Measurements from ENCODE around the gene KCNIP4. TPM values are rescaled to one million over a fixed set of nuclear protein-coding genes. Genes with fewer than 3 reads are reported as not detected.

KCNIP4 gene
- total and polyA plus RNA-seq, 10 of the 15 experiments (the other 5 are each of a cell fraction or from before 2014, with no cell fraction given), result 0.03 to 0.23 (median 0.13) TPM; not detected in 7

DNA sequence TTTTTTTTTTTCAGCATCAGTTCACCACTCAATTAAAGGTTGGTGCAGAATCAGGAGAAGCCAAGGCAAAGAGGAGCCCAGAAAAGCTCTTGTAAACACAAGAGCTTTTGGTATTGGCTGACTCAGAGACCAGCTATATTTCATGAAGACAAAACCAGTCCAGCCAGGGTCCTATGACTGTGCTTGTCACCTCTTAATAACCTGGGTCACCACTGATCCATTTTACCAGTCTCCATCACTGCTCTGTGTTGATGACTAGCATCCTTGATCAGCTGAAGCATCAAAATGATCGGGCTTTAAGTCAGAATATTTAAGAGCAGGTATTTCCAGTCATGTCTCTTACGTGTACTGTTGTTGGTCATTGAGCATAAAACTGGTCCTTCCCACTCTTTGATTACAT is 1010.4 kb downstream of the KCNIP4 start:
- DNase-seq (ENCODE audit: low read depth, low spot score) (no peak), ATAC-seq (no peak), FAIRE-seq (no peak)
- Histone ChIP-seq H3K36me3 (ENCODE audit: control insufficient read depth in 2 of 2, insufficient read depth in 2 of 2, low read length in 1 of 2) (no peaks in the 10 kb centered on the region), H3K4me1 (ENCODE audit: control insufficient read depth, insufficient read depth, low read length) (no peaks in the 10 kb centered on the region), H3K9ac (ENCODE audit: control insufficient read depth, insufficient read depth, low read length) (no peak overlapping the region), H3K27ac (ENCODE audit: control insufficient read depth, insufficient read depth) (no peak overlapping the region), H3K4me2 (ENCODE audit: control insufficient read depth, insufficient read depth) (no peak overlapping the region), H3K9me3 (replicated peaks; ENCODE audit: control insufficient read depth, insufficient read depth, low read length) (no peaks in the 10 kb centered on the region), H3K79me2 (ENCODE audit: control insufficient read depth, insufficient read depth, low read length) (no peaks in the 10 kb centered on the region), H3K4me3 (no peak overlapping the region), H2AFZ (ENCODE audit: control insufficient read depth, low read depth, low read length) (no peak overlapping the region), H4K20me1 (ENCODE audit: control insufficient read depth, insufficient read depth) (no peaks in the 10 kb centered on the region), H3K27me3 (replicated peaks in 1 of 2; ENCODE audit: control insufficient read depth in 2 of 2, insufficient read depth in 2 of 2, low read length in 1 of 2) (no peaks in the 10 kb centered on the region)
- TF ChIP-seq, protein P1, sequence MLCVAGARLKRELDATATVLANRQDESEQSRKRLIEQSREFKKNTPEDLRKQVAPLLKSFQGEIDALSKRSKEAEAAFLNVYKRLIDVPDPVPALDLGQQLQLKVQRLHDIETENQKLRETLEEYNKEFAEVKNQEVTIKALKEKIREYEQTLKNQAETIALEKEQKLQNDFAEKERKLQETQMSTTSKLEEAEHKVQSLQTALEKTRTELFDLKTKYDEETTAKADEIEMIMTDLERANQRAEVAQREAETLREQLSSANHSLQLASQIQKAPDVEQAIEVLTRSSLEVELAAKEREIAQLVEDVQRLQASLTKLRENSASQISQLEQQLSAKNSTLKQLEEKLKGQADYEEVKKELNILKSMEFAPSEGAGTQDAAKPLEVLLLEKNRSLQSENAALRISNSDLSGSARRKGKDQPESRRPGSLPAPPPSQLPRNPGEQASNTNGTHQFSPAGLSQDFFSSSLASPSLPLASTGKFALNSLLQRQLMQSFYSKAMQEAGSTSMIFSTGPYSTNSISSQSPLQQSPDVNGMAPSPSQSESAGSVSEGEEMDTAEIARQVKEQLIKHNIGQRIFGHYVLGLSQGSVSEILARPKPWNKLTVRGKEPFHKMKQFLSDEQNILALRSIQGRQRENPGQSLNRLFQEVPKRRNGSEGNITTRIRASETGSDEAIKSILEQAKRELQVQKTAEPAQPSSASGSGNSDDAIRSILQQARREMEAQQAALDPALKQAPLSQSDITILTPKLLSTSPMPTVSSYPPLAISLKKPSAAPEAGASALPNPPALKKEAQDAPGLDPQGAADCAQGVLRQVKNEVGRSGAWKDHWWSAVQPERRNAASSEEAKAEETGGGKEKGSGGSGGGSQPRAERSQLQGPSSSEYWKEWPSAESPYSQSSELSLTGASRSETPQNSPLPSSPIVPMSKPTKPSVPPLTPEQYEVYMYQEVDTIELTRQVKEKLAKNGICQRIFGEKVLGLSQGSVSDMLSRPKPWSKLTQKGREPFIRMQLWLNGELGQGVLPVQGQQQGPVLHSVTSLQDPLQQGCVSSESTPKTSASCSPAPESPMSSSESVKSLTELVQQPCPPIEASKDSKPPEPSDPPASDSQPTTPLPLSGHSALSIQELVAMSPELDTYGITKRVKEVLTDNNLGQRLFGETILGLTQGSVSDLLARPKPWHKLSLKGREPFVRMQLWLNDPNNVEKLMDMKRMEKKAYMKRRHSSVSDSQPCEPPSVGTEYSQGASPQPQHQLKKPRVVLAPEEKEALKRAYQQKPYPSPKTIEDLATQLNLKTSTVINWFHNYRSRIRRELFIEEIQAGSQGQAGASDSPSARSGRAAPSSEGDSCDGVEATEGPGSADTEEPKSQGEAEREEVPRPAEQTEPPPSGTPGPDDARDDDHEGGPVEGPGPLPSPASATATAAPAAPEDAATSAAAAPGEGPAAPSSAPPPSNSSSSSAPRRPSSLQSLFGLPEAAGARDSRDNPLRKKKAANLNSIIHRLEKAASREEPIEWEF (IDR thresholded peaks at IDR 0.05; ENCODE audit: insufficient replicate concordance, low read depth, low read length), result no peak
- TF ChIP-seq, protein P2, sequence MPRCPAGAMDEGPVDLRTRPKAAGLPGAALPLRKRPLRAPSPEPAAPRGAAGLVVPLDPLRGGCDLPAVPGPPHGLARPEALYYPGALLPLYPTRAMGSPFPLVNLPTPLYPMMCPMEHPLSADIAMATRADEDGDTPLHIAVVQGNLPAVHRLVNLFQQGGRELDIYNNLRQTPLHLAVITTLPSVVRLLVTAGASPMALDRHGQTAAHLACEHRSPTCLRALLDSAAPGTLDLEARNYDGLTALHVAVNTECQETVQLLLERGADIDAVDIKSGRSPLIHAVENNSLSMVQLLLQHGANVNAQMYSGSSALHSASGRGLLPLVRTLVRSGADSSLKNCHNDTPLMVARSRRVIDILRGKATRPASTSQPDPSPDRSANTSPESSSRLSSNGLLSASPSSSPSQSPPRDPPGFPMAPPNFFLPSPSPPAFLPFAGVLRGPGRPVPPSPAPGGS (IDR thresholded peaks at IDR 0.05; ENCODE audit: borderline replicate concordance, insufficient read depth, low read depth, low read length, poor library complexity, severe bottlenecking), result no peak
- TF ChIP-seq, protein P3, sequence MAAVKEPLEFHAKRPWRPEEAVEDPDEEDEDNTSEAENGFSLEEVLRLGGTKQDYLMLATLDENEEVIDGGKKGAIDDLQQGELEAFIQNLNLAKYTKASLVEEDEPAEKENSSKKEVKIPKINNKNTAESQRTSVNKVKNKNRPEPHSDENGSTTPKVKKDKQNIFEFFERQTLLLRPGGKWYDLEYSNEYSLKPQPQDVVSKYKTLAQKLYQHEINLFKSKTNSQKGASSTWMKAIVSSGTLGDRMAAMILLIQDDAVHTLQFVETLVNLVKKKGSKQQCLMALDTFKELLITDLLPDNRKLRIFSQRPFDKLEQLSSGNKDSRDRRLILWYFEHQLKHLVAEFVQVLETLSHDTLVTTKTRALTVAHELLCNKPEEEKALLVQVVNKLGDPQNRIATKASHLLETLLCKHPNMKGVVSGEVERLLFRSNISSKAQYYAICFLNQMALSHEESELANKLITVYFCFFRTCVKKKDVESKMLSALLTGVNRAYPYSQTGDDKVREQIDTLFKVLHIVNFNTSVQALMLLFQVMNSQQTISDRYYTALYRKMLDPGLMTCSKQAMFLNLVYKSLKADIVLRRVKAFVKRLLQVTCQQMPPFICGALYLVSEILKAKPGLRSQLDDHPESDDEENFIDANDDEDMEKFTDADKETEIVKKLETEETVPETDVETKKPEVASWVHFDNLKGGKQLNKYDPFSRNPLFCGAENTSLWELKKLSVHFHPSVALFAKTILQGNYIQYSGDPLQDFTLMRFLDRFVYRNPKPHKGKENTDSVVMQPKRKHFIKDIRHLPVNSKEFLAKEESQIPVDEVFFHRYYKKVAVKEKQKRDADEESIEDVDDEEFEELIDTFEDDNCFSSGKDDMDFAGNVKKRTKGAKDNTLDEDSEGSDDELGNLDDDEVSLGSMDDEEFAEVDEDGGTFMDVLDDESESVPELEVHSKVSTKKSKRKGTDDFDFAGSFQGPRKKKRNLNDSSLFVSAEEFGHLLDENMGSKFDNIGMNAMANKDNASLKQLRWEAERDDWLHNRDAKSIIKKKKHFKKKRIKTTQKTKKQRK (IDR thresholded peaks at IDR 0.05; ENCODE audit: low read depth, low read length), result no peak
- TF ChIP-seq NBN (IDR thresholded peaks at IDR 0.05) (no peak), EED (IDR thresholded peaks at IDR 0.05; ENCODE audit: low read depth) (no peak), POU2F2 (IDR thresholded peaks at IDR 0.05; ENCODE audit: borderline replicate concordance, low read depth, low read length) (no peak)
- TF ChIP-seq, protein P4, sequence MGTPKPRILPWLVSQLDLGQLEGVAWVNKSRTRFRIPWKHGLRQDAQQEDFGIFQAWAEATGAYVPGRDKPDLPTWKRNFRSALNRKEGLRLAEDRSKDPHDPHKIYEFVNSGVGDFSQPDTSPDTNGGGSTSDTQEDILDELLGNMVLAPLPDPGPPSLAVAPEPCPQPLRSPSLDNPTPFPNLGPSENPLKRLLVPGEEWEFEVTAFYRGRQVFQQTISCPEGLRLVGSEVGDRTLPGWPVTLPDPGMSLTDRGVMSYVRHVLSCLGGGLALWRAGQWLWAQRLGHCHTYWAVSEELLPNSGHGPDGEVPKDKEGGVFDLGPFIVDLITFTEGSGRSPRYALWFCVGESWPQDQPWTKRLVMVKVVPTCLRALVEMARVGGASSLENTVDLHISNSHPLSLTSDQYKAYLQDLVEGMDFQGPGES (IDR thresholded peaks at IDR 0.05), result no peak
- SMC1A ChIA-PET (ENCODE audit: uncharacterized antibody, unreplicated experiment), result interaction anchor here (0.6 to 0.7 kb wide), 2 partner anchors 396 to 487 kb away, joined by 3 to 4 read pairs; no protein-coding TSS in a partner anchor
- in situ Hi-C loops (cut with MboI), result no loop called here
- POLR2A ChIA-PET, result no interaction called here
- intact Hi-C loops (cut with micrococcal nuclease; ENCODE audit: unreplicated experiment), result no loop called here
- CTCF ChIA-PET, result interaction anchor here (0.6 kb wide), 1 partner anchor 30 kb away, joined by 3 read pairs; no protein-coding TSS in a partner anchor
- no TSS peak for BruUV-seq (replicated peaks)
- RAD21 ChIA-PET (ENCODE audit: unreplicated experiment), result no interaction called here
- 9% methylated on average over 2 of the region's 2 CpGs for WGBS (ENCODE audit: insufficient coverage, insufficient replicate concordance, low lambda C conversion rate, missing lambda C conversion rate)

Data from GM12878 (cell line).